SJCRH30 (cell line): ENCODE measurements around the gene PDXDC1. TPM values are rescaled to one million over a fixed set of nuclear protein-coding genes. Genes with fewer than 3 reads are reported as not detected.
A peak's percentile ranks its signal among the peaks of the same experiment; 100 is the strongest.
"Not testable (repeated sequence)": the region's sequence is repeated elsewhere in the genome, so short reads cannot be mapped to it uniquely, and the experiment has no call there.

Experiments used
- DNase-seq, 2 experiments: peaks; one replicate each; pipeline ENCODE4 v3.0.0-alpha.2; 2015 to 2020
- H3K27ac ChIP-seq: fragments of 250-450 bp; sonication (Bioruptor Pico); 2 replicates; pipeline ENCODE4 v1.5.1; 2020; ENCODE audit warnings: mild to moderate bottlenecking, moderate library complexity
- H3K27me3 ChIP-seq: fragments of 250-450 bp; sonication (Bioruptor Pico); 2 replicates; pipeline ENCODE4 v1.5.1; 2020; ENCODE audit warnings: mild to moderate bottlenecking, moderate library complexity
- H3K36me3 ChIP-seq: fragments of 250-450 bp; sonication (Bioruptor Pico); 2 replicates; pipeline ENCODE4 v1.5.1; 2020; ENCODE audit warnings: mild to moderate bottlenecking, moderate library complexity
- H3K4me1 ChIP-seq: fragments of 250-450 bp; sonication (Bioruptor Pico); 2 replicates; pipeline ENCODE4 v1.5.1; 2020; ENCODE audit warnings: mild to moderate bottlenecking, moderate library complexity
- H3K4me3 ChIP-seq: fragments of 250-450 bp; sonication (Bioruptor Pico); 2 replicates; pipeline ENCODE4 v1.5.1; 2020; ENCODE audit warnings: mild to moderate bottlenecking, moderate library complexity
- H3K9me3 ChIP-seq: fragments of 250-450 bp; sonication (Bioruptor Pico); replicated peaks from 2 replicates; pipeline ENCODE4 v1.5.1; 2020; ENCODE audit warnings: mild to moderate bottlenecking, moderate library complexity
- total RNA-seq: library from RNA; depleted of rRNA; stranded (reverse); fragments of >200 nt; shearing (Covaris generic); gene quantifications from 2 replicates; pipeline ENCODE4 v1.2.3, GENCODE V29; 2014

PDXDC1 gene
- total RNA-seq, 1 experiment from 2014 or later: 48.7 TPM

DNA sequence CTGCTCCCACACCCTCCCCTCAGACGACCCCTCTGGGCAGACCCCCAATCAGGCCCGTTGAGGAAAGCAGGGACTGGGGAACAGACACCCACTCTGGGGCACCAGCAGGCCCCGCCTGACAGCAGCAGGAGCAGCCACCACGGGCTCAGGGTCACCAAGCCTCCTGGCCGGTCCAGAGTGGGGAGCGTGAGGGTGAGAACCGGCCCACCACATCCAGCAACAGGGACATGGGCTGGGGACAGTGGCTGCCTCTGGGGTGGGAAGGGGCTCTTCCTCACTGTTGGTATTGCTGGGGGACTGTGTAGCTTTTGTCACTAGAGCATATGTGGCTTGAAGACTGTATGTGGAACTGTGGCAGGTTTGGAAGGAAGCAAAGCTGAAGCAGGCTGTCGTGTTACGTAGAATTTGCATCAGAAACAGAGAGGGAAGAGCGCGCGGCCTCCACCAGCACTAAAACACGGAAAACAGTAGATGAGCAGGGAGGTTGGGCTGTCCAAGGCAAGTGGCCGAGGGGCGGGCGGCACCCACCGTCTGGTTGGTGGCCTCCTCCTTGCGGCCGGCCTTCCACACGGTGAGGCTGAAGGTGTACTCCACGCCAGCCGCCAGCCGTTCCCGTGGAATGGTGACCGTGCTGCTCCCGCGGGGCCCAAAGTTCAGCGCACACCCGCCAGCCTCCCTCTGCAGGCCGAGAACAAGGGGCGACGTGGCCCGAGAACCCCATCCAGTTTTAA, 160.1 kb downstream of the PDXDC1 start:
- not testable (repeated sequence) for H3K4me1 ChIP-seq, H3K4me3 ChIP-seq, DNase-seq, H3K36me3 ChIP-seq, H3K27me3 ChIP-seq, H3K9me3 ChIP-seq, H3K27ac ChIP-seq

GRCh38 chr16:15135483-15136360, 160.9 kb downstream of the PDXDC1 start:
- not testable (repeated sequence) for H3K4me1 ChIP-seq, H3K9me3 ChIP-seq, H3K4me3 ChIP-seq, DNase-seq, H3K27ac ChIP-seq, H3K27me3 ChIP-seq, H3K36me3 ChIP-seq

DNA sequence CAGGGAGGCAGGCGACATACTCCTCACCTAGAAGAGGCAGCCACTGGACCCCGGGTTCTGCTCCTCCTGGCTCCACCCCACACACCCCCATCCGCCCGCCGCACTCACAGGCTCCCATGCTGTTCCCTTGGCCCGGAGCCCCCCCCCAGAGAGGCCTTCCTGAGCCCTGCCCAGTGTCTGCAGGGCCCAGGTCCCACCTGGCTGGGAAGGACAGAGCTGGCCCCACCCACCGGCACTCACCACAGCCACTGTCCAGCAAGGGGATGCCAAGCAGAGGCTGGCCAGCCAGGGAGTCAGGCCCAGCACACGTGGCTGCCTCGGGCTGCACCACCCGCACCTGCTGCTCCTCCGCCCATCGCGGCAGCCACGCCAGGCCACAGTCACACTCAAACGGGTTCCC, 162.7 kb downstream of the PDXDC1 start:
- not testable (repeated sequence) for H3K9me3 ChIP-seq, H3K27me3 ChIP-seq, H3K4me1 ChIP-seq, DNase-seq, H3K27ac ChIP-seq, H3K4me3 ChIP-seq, H3K36me3 ChIP-seq

DNA sequence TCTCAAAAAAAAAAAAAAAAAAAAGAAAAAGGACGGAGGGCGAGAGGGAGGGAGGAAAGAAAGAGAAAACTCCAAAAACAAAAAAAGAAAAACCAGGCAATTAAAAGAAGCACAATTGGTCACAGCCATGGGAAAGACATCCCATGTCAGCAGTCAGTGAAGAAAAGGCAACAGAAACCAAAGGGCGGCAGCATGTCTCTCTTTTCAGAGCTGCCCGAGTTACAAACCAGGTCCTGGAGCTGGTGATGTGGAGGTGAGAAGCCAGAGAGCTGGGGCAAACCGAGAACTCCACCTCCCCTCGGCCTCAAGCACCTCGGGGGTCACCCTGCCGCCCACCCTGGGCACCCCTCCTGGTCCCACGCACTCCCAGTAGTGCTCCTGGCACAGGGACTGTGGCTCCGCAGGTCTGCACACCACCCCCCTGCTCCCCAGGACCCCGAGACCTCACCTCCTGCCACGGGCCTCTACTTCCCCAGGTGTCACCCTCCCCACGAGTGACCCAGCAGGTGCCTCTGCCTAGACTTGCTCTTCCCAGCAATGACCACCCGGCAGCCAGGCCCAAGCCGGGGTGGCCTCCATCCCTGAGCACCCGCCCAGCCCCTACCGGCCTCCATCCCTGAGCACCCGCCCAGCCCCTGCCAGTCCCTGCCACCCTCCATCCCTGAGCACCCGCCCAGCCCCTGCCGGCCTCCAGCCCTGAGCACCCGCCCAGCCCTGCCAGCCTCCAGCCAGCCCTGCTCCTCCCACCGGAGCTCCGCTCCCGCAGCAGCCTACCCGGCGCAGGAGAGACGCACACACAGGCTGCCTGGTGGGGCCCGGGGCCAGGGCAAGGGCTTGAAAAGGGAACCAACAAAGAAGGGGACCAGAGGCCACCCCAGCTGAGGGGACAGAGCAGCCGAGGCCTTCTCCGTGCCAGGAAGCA, 165.9 kb downstream of the PDXDC1 start:
- not testable (repeated sequence) for H3K9me3 ChIP-seq, H3K4me3 ChIP-seq, H3K36me3 ChIP-seq, H3K27ac ChIP-seq, H3K27me3 ChIP-seq, DNase-seq, H3K4me1 ChIP-seq

DNA sequence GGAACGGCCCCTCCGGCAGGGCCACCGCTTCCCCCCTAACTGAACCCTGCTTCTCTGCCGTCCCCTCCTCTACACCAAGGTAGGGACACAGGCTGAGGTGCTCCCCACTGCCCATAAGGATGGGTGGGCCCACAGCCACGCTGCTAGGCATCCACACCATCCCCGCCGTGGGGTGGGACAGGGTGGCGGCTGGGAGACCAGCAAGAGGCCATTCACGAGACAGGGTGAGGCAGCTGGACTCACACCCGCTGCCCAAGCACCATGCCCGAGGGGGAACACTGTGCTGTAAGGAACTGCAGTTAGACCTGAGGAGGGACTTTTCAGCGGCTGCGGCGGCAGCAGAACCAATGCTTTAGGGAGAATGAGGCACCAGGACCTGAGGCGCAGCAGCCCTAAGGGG, 166.8 kb downstream of the PDXDC1 start:
- H3K27ac ChIP-seq: no peak overlapping the region
- H3K36me3 ChIP-seq: no peaks in the 10 kb centered on the region
- H3K27me3 ChIP-seq: no peaks in the 10 kb centered on the region
- H3K9me3 ChIP-seq: no peaks in the 10 kb centered on the region
- H3K4me3 ChIP-seq: no peak overlapping the region
- DNase-seq: no peak
- no peaks in the 10 kb centered on the region for H3K4me1 ChIP-seq

DNA sequence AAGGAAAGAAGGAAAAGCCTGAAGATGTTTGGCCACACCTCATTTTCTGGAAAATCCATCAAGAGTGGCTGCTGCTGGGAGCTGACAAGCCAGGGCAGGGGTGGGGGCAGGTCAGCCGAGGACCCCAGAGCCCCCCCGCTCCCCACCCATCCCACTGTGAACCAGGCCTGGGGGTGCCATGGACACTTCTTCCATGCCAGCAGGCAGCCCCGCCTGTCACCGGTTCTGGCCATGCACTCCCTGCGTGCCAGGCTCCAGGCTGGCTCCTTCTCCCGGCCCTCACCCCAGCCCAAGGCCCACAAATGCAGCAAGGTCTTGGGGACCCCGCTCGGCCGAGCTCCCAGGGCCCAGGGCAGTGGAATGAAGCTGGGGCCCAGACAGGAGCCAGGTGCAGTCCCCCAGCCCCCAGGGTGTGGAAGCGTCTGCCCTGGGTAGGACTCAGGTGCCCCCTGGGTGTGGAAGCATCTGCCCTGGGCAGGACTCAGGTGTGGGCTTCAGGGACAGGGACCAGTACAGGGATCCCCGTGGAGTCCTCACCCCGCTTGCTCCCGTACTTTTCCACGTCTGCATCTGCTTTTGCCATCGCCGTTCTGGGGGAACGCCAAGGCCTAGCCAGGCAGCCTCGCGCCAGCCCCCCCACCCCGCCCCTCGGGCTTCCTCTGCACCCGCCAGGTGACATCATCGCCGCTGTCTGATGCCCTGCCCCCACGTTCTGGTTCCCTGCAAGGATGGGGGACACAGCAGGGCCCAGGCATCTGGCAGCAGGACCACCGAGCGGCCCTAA, 167.5 kb downstream of the PDXDC1 start:
- not testable (repeated sequence) for H3K27me3 ChIP-seq, H3K36me3 ChIP-seq, DNase-seq, H3K9me3 ChIP-seq, H3K27ac ChIP-seq, H3K4me1 ChIP-seq, H3K4me3 ChIP-seq

DNA sequence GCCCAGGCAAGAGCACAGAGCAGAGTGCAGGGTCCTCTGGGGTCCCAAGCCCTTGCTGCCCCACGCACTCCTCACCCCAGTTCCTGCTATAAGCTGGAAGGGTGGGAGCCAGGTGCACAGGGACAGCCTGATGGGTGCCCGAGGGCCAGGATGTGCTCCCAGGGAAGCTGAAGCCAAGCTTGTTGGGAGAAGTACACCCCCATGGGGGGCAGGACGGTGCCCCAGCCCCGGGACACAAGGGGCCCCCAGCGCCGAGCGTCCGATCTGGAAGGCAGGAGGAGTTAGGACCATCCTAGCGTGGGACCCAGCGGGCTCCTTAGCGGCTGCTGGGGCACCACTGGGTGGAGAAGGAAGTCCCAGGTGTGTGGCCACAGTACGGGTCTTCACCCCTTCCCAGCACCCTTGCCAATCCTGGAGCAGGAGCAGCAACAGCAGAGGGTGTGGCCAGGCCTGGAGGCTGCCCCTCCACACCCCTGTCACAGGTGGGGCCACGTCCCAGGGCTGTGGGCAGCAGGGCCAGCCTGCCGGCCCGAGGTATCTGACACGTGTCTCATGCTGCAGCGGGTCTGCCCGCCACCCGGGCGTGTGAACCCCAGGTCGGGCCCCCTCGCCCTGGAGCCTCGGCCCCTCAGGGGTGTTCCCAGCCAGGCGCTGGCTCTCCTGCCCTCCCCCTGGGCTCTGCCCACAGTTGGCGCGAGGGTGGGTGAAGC, 168.2 kb downstream of the PDXDC1 start:
- H3K27ac ChIP-seq, H3K36me3 ChIP-seq, H3K4me1 ChIP-seq, DNase-seq, H3K4me3 ChIP-seq, H3K27me3 ChIP-seq, H3K9me3 ChIP-seq: not testable (repeated sequence)

GRCh38 chr16:15143601-15144091, 168.8 kb downstream of the PDXDC1 start:
- H3K27ac ChIP-seq: peak overlapping the region; percentile 25; the same call in 1 of the 2 replicates
- H3K4me3 ChIP-seq, DNase-seq: not testable (repeated sequence)

GRCh38 chr16:15144092-15144631, 169.3 kb downstream of the PDXDC1 start:
- H3K4me1 ChIP-seq, H3K27me3 ChIP-seq, H3K9me3 ChIP-seq, H3K36me3 ChIP-seq, H3K4me3 ChIP-seq: not testable (repeated sequence)
- H3K27ac ChIP-seq: peak overlapping the region; percentile 25; the same call in 1 of the 2 replicates
- peak; percentile 30 to 31 for DNase-seq

More at GRCh38 chr16:15143601-15144091, 168.8 kb downstream of the PDXDC1 start:
- not testable (repeated sequence) for H3K36me3 ChIP-seq, H3K4me1 ChIP-seq, H3K27me3 ChIP-seq, H3K9me3 ChIP-seq

- not testable (repeated sequence) for H3K4me3 ChIP-seq, H3K27me3 ChIP-seq, H3K4me1 ChIP-seq, H3K36me3 ChIP-seq, DNase-seq, H3K9me3 ChIP-seq, H3K27ac ChIP-seq
These were observed 170.1 kb downstream of the PDXDC1 start for GRCh38 chr16:15144781-15145417.

- not testable (repeated sequence) for H3K9me3 ChIP-seq, H3K36me3 ChIP-seq, H3K4me1 ChIP-seq, DNase-seq, H3K27ac ChIP-seq, H3K27me3 ChIP-seq, H3K4me3 ChIP-seq
These were observed 170.8 kb downstream of the PDXDC1 start for GRCh38 chr16:15145418-15146263.

DNA sequence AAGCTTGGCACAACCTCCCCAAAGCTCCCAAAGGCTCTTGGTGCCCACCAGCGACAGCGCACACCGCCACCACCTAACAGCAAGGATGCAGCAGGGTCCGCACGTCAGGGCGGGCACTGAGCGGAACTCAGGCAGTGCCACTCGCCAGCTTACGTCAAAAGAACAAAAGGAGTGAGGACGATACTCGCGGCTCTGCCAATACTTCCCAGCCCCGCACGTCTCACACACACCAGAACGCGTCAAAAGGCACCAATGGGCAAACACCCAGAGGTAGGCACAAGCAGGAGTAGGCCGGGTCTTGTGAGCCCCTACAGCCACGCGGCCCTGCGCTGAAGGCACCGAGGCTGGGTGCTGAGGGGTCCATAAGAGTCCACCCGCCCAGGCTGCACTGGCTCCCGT, 171.4 kb downstream of the PDXDC1 start:
- not testable (repeated sequence) for H3K4me1 ChIP-seq, H3K27ac ChIP-seq, DNase-seq

More for the DNA sequence above, 171.4 kb downstream of the PDXDC1 start:
- H3K4me3 ChIP-seq, H3K9me3 ChIP-seq, H3K27me3 ChIP-seq, H3K36me3 ChIP-seq: not testable (repeated sequence)
